AG08395 (cell line): Measurements from ENCODE around the gene GAST.
A peak's percentile ranks its signal among the peaks of the same experiment; 100 is the strongest.
"Not testable (repeated sequence)": the region's sequence is repeated elsewhere in the genome, so short reads cannot be mapped to it uniquely, and the experiment has no call there.

ENCODE experiments used
- DNase-seq: peaks from one replicate; pipeline ENCODE4 v3.0.0; 2012; ENCODE audit warnings: mixed read lengths, low spot score

The GAST gene

DNA sequence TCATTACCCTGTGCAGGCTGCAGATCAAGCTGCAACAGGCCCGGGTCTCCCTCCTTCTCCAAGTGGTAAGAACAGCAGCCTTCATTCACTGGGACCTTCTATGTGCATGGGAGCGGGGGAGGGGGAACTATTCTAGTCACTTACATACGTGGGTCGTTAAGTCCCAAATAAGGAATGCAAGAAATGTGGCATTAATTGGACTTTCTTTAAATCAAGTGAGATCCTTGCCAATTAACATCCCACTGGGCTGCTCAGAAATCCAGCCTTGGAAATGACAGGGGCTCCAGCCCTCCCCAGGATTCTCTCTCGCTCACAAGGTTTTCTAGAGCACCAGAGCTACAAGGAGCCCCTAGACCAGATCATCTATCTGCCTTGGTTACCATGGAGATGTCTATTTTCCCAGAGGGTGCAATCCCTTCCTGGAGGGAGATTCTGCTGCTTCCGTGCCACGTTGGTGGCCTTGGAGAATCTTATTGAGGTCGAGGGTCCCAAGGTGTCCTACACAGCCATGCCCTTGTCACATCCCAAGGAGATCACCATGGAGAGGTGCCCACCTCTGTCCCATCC, 28.6 kb upstream of the GAST start:
- no peak for DNase-seq

DNA sequence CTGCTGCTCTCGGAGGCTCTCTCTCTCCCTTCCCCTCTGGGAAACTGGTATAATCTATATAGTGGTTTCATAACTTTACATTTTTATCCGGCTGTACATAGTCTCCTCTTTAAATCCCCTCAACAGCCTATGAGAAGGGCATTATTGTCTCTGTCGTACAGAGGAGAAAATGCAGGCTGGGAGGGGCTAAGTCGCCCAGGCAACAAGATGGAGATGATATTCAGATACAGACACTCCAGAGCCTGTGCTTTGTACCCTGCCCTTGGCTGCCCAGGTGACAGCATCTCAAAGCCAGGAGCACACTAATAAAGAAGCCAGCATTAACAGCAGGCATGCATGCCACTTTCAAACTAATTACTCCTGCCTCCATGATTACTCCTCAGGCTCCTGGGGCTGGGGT, 28.1 kb upstream of the GAST start:
- DNase-seq = no peak

GRCh38 chr17:41685753-41686152, 26.4 kb upstream of the GAST start:
- DNase-seq = not testable (repeated sequence)

DNA sequence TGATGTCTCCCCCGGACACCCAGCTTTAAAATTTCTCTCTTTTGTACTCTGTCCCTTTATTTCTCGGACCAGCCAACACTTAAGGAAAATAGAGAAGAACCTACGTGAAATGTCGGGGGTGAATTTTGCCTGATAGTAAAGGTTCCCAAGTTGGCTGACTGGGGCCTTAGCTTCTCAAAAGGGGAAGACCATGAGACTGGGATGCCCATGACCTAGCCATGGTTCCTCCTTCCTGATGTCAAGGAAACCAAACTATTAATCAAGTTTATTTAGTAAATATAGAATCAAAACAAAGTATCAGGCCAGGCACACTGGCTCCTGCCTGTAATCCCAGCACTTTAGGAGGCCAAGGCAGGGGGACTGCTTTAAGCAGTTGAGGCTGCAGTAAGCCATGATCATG, 25.9 kb upstream of the GAST start:
- DNase-seq = no peak

DNA sequence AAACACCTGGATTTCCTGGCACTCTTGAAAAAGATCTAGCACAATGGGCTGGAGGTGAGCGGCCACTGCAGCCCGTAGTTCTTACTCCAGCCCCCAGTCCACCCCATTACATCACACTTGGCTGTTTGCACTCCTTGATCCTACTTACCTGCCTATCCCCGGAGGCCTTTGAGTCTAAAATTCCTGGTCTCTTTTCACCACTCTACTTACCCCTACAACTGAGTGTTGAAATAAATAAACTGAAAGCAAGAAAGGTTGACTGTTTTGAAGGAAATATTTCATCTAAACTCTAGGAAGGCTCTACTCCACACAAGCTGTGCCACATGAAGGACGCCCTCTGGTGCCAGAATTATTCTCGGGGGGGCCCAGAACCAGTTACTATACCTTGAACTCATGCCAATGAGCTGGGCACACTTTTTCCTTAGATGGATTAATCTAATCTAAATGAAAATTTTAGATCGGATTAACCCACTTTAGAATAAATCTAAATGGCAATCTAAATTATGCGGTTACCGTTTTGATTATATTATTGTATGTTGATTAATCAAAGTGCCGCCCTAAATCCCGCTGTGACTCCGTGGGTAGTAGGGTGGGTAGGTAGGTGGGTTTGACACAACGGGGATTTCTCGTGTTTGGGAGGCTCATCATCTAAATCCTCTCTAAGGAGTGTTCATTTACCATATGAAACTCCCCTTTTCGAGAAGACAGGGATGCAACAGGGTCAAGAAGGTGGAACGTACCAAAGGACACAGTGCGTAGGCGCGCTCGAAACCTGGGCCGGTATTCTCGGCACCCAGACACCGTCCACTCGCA, 24.1 kb upstream of the GAST start:
- no peak for DNase-seq

DNA sequence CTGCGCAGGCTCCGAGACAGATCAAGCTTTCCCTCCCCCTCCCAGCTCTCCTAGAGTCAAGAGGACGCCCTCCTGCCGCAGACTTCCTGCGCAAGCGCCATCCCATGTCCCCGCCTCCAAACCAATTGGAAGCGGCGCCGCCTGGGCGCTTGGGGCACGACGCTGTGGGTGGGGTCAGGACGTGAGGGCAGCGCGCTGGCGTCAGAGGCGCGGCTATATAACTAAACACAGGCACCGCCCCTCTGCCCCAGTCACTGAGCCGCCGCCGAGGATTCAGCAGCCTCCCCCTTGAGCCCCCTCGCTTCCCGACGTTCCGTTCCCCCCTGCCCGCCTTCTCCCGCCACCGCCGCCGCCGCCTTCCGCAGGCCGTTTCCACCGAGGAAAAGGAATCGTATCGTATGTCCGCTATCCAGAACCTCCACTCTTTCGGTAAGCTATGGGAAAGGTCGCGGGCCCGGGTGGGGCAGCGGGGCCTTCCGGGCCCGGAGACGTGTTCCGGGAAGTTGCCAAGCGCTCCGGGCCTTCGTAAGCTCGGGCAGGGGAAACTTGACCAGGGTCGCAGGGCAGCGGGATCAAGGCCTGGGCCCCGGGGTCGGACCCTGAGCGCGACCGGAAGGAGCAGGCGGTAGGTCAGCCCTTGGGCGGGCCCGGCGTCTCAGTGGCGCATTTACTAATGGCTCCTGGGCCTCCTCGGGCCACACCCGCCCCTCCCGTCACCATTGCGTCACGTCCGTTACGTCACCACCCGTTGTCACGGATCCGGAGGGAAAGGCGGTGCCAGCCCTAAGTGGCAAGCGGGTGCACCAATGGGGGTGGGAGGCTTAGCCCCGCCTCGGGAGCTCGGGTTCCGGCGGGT, 23.3 kb upstream of the GAST start, which contains the start of gene EIF1:
EIF1 (plus strand) TSS at position 245 of the 856 bp plus-strand sequence; CDS start at position 399, 154 bp downstream.
- DNase-seq = peak; percentile 98

- no peak for DNase-seq
Measured at GRCh38 chr17:41689497-41690299, 22.4 kb upstream of the GAST start.

GRCh38 chr17:41690497-41690896, 21.6 kb upstream of the GAST start:
- no peak for DNase-seq

- no peak for DNase-seq
Measured at GRCh38 chr17:41691031-41691777, 20.9 kb upstream of the GAST start.

GRCh38 chr17:41692722-41693521, 19.2 kb upstream of the GAST start:
- DNase-seq = no peak

- no peak for DNase-seq
Measured at GRCh38 chr17:41695134-41695661, 16.9 kb upstream of the GAST start.

DNA sequence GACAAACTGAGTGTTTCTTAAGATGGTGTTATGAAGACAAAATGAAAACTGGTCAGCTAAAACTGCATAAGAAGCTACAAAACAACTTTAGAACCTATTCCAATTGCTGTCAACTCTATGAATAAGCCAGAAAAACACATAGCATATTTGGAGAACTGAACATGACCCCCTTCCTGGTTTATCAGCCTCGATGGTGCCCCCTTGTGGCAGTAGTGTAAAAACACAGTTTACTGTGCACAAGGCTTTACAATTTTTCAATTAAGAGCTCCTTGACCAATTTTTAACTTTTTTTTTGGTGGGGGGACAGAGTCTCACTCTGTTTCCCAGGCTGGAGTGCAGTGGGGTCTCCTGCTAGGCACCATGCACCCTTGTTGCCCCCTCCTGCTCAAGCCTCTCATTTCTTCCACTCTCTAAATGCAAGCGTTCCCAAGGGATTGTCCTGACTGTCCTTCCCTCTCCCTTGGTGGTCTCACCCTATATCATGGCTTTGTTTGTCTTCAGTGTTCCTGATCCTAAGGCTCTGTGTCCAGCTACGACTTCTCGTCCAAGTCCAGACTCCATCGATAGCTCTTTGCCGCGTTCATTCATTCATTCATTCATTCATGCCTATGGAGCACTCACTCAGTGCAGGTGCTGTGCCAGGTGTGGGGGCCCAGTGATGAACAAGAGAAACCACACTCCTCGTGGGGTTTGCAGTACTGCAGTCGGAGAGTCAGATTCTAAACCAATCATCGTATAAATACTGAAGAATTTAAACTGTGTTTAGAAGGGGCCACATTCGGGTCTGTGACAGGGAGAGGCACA, 16.0 kb upstream of the GAST start:
- DNase-seq = peak; percentile 87

GRCh38 chr17:41697122-41697962, 14.8 kb upstream of the GAST start:
- DNase-seq = peak; percentile 74

GRCh38 chr17:41700843-41701242, 11.3 kb upstream of the GAST start:
- not testable (repeated sequence) for DNase-seq

DNA sequence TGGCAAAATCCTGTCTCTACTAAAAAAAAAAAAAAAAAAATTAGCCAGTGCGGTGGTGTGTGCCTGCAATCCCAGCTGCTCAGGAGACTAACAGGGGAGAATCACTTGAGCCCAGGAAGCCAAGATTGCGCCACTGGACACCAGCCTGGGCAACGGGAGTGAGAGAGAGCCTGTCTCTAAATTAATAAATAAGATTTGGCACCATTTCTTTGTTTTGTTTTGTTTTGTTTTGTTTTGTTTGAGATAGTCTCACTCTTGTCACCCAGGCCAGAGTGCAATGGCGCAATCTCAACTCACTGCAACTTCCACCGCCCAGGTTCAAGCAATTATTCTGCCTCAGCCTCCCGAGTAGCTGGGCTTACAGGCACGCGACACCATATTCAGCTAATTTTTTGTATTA, 9.4 kb upstream of the GAST start:
- no peak for DNase-seq

GRCh38 chr17:41705271-41705991, 6.7 kb upstream of the GAST start:
- peak; percentile 71 for DNase-seq
